GM12872 (cell line): ENCODE measurements around the gene MKNK2.

Experiments
- TF ChIP-seq, protein P1 (sequence below): IDR thresholded peaks from 3 replicates; pipeline ENCODE4 v1.5.1; 2011; ENCODE audit warnings: low read depth, mild to moderate bottlenecking, low read length, moderate library complexity; ENCODE audit not compliant: insufficient read depth

MKNK2 gene

DNA sequence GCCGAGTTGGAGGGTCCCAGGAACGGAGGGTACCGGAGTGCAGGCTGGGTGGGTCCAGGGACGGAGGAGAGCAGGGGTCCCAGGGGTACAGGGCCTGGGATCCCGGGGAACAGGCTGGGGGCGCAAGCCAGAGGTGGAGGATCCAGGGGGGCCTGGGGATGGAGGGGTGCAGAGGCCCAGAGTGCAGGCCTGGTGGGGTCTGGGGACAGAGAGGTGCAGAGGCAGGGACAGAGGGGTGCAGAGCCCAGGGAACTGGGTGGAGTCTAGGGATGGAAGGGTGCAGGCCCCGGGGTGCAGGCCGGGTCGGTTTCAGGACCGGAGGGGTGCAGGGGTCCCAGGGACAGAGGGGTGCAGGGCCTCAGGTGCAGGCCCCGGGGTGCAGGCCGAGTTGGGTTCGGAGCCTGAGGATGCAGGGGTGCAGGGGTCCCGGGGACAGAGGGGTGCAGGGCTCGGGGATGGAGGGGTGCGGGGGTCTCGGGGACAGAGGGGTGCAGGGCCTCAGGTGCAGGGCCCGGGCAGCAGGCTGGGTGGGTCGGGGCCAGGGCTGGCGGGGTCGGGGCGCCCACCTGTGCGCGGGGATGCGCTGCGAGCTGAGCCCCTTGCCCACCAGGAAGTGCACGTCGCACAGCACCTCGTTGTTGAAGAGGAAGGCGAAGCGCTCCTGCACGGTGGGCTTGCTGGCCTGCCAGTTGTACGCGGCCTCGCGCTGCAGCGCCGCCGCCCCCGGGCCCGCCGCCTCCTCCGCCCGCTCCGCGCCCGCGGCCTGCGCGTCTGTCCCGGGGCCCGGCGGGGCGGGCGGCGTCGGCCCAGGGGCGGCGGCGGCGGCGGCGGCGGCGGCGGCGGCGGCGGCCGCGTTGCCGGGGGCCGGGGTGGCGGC, 36.1 kb downstream of the MKNK2 start:
- TF ChIP-seq, protein P1, sequence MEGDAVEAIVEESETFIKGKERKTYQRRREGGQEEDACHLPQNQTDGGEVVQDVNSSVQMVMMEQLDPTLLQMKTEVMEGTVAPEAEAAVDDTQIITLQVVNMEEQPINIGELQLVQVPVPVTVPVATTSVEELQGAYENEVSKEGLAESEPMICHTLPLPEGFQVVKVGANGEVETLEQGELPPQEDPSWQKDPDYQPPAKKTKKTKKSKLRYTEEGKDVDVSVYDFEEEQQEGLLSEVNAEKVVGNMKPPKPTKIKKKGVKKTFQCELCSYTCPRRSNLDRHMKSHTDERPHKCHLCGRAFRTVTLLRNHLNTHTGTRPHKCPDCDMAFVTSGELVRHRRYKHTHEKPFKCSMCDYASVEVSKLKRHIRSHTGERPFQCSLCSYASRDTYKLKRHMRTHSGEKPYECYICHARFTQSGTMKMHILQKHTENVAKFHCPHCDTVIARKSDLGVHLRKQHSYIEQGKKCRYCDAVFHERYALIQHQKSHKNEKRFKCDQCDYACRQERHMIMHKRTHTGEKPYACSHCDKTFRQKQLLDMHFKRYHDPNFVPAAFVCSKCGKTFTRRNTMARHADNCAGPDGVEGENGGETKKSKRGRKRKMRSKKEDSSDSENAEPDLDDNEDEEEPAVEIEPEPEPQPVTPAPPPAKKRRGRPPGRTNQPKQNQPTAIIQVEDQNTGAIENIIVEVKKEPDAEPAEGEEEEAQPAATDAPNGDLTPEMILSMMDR: no peak

DNA sequence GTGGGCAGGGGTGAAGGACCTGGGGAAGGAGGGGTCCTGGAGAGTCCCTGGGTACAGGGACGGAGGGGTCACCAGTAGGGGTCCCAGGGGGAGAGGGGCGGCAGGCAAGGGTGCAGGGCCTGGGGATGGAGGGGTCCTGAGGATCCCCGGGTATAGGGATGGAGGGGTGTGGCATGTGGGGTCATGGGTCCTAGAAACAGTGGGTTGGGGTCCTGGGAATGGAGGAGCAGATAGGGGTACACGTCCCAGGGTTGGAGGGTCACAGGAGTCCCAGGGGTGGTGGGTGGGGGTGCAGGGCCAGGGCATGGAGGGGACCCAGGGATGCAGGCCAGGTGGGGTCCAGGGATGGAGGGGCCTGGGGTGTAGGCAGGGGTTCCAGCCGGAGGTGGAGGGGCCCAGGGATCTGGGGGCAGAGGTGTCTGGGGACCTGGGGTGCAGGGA, 36.9 kb downstream of the MKNK2 start:
- TF ChIP-seq, protein P1: no peak

DNA sequence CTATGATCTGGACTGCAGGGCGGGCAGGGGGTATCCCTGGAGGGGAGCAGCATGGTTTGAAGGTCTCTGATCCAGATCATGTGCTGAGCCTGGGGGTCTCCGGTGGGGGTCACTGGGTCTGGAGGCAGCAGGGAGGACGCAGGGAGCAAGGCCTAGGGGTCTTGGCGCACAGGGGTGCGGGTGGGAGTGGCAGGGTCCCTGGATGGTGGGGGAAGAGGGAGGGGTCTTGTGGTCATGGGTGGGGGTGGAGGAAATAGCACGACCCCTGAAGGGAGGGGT, 37.4 kb downstream of the MKNK2 start:
- TF ChIP-seq, protein P1: no peak

DNA sequence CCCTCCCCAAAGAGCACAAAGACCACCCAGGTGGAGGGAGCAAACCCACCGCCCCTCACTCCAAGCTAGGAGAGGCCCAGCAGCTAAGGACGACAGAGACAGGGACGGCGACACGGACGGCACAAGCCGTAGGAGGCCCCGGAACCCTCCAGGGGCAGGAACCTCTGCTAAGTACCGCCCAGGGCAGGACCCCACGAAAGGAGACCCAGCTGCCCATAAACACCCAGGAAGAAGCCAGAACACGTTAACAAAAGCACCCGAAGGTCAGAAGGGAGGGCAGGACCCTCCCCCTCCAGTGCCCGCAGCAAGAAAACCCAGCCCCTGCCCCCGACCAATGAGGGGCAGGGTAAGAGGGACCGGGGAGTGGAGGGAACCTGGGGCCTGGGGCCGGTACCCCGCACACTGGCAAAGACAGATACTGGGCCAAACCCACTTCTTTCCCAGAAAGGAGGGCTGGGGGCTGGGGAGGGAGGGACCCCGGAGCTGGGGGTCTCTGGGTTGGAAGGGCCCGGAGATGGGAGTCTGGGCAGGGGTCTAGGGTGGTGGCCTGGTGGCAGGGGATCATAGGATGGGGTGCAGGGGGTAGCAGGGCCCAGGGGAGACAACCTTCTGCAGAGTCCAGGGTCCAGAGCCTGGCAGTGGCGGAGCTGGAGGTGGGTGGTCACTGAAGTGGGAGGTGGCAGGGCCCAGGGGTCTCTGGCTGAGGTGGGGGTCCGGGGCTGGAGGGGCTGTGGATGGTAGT, 37.9 kb downstream of the MKNK2 start:
- TF ChIP-seq, protein P1: no peak

DNA sequence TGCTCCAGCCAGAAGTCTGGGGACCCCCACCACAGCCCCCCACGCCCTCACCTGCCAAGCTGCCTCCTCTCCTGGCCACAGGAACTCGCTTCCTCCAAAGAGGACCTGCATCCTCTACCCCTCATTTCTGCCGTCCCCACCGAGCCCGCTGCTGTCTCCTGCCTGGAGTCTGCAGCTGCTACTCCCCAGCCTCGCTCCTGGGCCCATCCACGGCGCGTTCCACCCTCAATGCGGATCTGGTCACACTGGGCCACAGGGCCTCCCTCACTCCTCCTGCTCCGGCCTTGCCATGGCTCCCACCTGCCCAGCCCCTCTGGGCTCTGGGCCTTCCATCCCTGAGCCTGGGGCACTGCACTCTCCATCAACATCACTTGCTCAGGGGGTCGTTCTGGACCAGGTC, 39.9 kb downstream of the MKNK2 start:
- TF ChIP-seq, protein P1: no peak

DNA sequence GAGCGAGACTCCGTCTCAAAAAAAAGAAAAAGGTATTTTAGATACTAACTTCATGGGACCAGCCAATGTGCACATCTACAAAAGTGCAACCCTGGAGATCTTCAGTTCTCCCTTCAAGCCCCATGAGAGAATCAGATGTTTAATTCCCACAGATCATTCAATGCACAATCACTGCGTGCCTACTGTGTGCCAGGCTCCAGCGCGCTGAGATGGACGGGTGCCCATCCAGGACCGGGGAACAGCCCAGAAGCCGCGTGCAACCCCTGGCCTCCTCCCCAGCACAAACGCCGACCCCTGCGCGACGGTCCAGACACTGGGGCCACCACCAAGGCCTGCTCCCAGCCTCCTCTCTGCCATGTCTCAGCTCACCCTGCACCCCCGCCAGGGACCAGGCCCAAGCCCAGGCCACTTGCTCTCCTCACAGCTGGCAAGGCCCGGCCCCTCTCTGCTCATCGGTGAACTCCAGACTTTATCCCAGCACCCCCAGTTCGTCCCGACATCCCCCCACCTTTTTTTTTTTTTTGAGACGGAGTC, 40.8 kb downstream of the MKNK2 start:
- TF ChIP-seq, protein P1: no peak

DNA sequence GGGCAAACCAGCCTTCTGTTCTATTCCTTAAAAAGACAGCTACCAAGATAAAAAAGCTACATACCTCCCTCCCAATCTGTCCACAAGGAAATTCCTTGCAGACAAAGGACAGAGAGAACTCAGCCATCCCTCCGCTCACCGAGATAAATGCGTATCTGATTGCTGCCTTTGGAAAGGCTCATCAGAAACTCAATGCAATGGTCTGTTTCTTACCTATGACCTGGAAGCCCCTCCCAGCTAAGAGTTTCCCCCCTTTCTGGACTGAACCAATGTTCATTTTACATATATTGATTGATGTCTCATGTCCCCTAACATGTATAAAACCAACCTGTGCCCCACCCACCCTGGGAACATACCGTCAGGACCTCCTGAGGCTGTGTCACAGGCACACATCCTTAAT, 47.2 kb downstream of the MKNK2 start:
- TF ChIP-seq, protein P1: no peak
